IMR-90 (cell line): Measurements from ENCODE around the gene BPIFA3. TPM values are rescaled to one million over a fixed set of nuclear protein-coding genes. Genes with fewer than 3 reads are reported as not detected.

Experiments
- ATAC-seq: fragments of 200-7000 bp; cut with Tn5 transposase; 2 replicates; pipeline ENCODE4 v1.9.1; 2020; ENCODE audit warnings: low read depth, mild to moderate bottlenecking, moderate library complexity
- BruUV-seq: library from RNA; stranded (reverse); fragments of 400-500 nt; replicated peaks from 2 replicates; lab custom pipeline; 2021; lab: Mats Ljungman, UMichigan
- CTCF ChIA-PET: fragments of 300-600 bp; formaldehyde crosslinking; extraction: SDS; loops from one replicate; lab custom pipeline; 2021; ENCODE audit warnings: antibody characterized with exemption; lab: Yijun Ruan, JAX
- POLR2A ChIA-PET: fragments of 300-600 bp; sonication (Branson Sonifier 250); formaldehyde crosslinking; loops from one replicate; lab custom pipeline; 2022; ENCODE audit warnings: antibody characterized with exemption; ENCODE audit not compliant: unreplicated experiment; lab: Charles Lee
- DNase-seq: peaks from one replicate; pipeline ENCODE4 v3.0.0; 2013
- H2AFZ ChIP-seq: replicated peaks from 2 replicates; pipeline ENCODE3; 2013; ENCODE audit warnings: low read length, mild to moderate bottlenecking; ENCODE audit not compliant: poor library complexity
- H2AK5ac ChIP-seq: 2 replicates; pipeline ENCODE4 v1.6.1; 2013; ENCODE audit warnings: low read depth, low read length, inconsistent platforms
- H2AK9ac ChIP-seq: replicated peaks from 2 replicates; pipeline ENCODE3; 2013; ENCODE audit warnings: mild to moderate bottlenecking, low read depth, low read length, moderate library complexity; ENCODE audit not compliant: poor library complexity
- H2BK120ac ChIP-seq: 2 replicates; pipeline ENCODE4 v1.6.1; 2013; ENCODE audit warnings: low read depth, low read length, inconsistent platforms
- H2BK15ac ChIP-seq: 3 replicates; pipeline ENCODE4 v1.6.1; 2013; ENCODE audit warnings: low read depth, low read length, inconsistent platforms
- H2BK20ac ChIP-seq: 2 replicates; pipeline ENCODE4 v1.6.1; 2013; ENCODE audit warnings: low read depth, mild to moderate bottlenecking, inconsistent platforms, low read length, moderate library complexity
- H2BK5ac ChIP-seq: 2 replicates; pipeline ENCODE4 v1.6.1; 2013; ENCODE audit warnings: mild to moderate bottlenecking, low read depth, low read length, inconsistent platforms; ENCODE audit not compliant: poor library complexity, severe bottlenecking
- H3K14ac ChIP-seq: replicated peaks from 2 replicates; pipeline ENCODE4 v1.6.1; 2013; ENCODE audit warnings: low read depth, low read length, inconsistent platforms
- H3K18ac ChIP-seq: 2 replicates; pipeline ENCODE4 v1.6.1; 2013; ENCODE audit warnings: low read depth, low read length, control low read depth
- H3K23ac ChIP-seq: 2 replicates; pipeline ENCODE4 v1.6.1; 2013; ENCODE audit warnings: low read depth, low read length, inconsistent platforms
- H3K27ac ChIP-seq: 2 replicates; pipeline ENCODE4 v1.5.1; 2013; ENCODE audit warnings: mild to moderate bottlenecking, control low read depth, low read length; ENCODE audit not compliant: insufficient read depth
- H3K27me3 ChIP-seq: 2 replicates; pipeline ENCODE4 v1.6.1; 2013; ENCODE audit warnings: low read length; ENCODE audit not compliant: control insufficient read depth, insufficient read depth
- H3K36me3 ChIP-seq: 2 replicates; pipeline ENCODE4 v1.6.1; 2013; ENCODE audit warnings: low read length, mixed read lengths; ENCODE audit not compliant: control insufficient read depth, insufficient read depth
- H3K4ac ChIP-seq: 2 replicates; pipeline ENCODE4 v1.6.1; 2013; ENCODE audit warnings: low read depth, low read length, inconsistent platforms
- H3K4me1 ChIP-seq: 2 replicates; pipeline ENCODE4 v1.6.1; 2013; ENCODE audit warnings: low read length, mixed read lengths; ENCODE audit not compliant: control insufficient read depth, insufficient read depth
- H3K4me2 ChIP-seq: 2 replicates; pipeline ENCODE4 v1.6.1; 2013; ENCODE audit warnings: low read depth, mild to moderate bottlenecking, control low read depth, low read length, moderate library complexity
- H3K4me3 ChIP-seq: 2 replicates; pipeline ENCODE4 v1.5.1; 2013; ENCODE audit warnings: low read depth, mild to moderate bottlenecking, control low read depth, low read length, moderate library complexity; ENCODE audit not compliant: insufficient read depth
- H3K56ac ChIP-seq: 2 replicates; pipeline ENCODE4 v1.6.1; 2013; ENCODE audit warnings: low read length, inconsistent platforms; ENCODE audit not compliant: insufficient read depth; ENCODE audit errors: extremely low read depth
- H3K79me1 ChIP-seq, 2 experiments: 2 replicates each; pipeline ENCODE4 v1.6.1; 2013; ENCODE audit warnings: low read length in 2 of 2, inconsistent platforms in 1 of 2, low read depth in 1 of 2
- H3K9ac ChIP-seq: 2 replicates; pipeline ENCODE4 v1.6.1; 2013; ENCODE audit warnings: low read depth, low read length, control low read depth
- H3K9me1 ChIP-seq: 2 replicates; pipeline ENCODE4 v1.6.1; 2013; ENCODE audit warnings: low read length, inconsistent platforms; ENCODE audit not compliant: insufficient read depth
- H3K9me3 ChIP-seq: 2 replicates; pipeline ENCODE4 v1.6.1; 2013; ENCODE audit warnings: low read length; ENCODE audit not compliant: control insufficient read depth, insufficient read depth
- H4K20me1 ChIP-seq: 2 replicates; pipeline ENCODE4 v1.6.1; 2013; ENCODE audit warnings: low read length, inconsistent platforms; ENCODE audit not compliant: insufficient read depth
- H4K5ac ChIP-seq: 2 replicates; pipeline ENCODE4 v1.6.1; 2013; ENCODE audit warnings: mild to moderate bottlenecking, low read depth, low read length, control low read depth
- H4K8ac ChIP-seq, 2 experiments: 2 replicates each; pipeline ENCODE4 v1.6.1; 2013; ENCODE audit warnings: low read depth in 2 of 2, low read length in 2 of 2, control low read depth in 1 of 2, inconsistent platforms in 1 of 2
- H4K91ac ChIP-seq: 2 replicates; pipeline ENCODE4 v1.6.1; 2013; ENCODE audit warnings: low read depth, low read length, inconsistent platforms; ENCODE audit not compliant: insufficient read depth
- BHLHE40 ChIP-seq: fragments of 150-350 bp; IDR thresholded peaks from 2 replicates; pipeline ENCODE4 v1.6.1; 2016; ENCODE audit warnings: mild to moderate bottlenecking, low read depth, low read length
- CEBPB ChIP-seq: IDR thresholded peaks from 2 replicates; pipeline ENCODE4 v1.6.1; 2012; ENCODE audit warnings: low read depth, low read length, improper control_type of control experiment
- CHD1 ChIP-seq: IDR thresholded peaks from 2 replicates; pipeline ENCODE4 v1.6.1; 2012; ENCODE audit warnings: low read depth, low read length, improper control_type of control experiment
- FOS ChIP-seq: fragments of 150-350 bp; IDR thresholded peaks from 2 replicates; pipeline ENCODE4 v1.6.1; 2016; ENCODE audit warnings: low read depth, low read length
- MAFK ChIP-seq: IDR thresholded peaks from 2 replicates; pipeline ENCODE4 v1.6.1; 2012; ENCODE audit warnings: low read depth, low read length, improper control_type of control experiment
- MAZ ChIP-seq: IDR thresholded peaks from 2 replicates; pipeline ENCODE4 v1.6.1; 2012; ENCODE audit warnings: low read depth, mild to moderate bottlenecking, low read length, improper control_type of control experiment, moderate library complexity, borderline replicate concordance
- MXI1 ChIP-seq: IDR thresholded peaks from 2 replicates; pipeline ENCODE4 v1.6.1; 2012; ENCODE audit warnings: low read depth, mild to moderate bottlenecking, low read length, moderate library complexity, borderline replicate concordance
- NFE2L2 ChIP-seq: fragments of 150-350 bp; IDR thresholded peaks from 2 replicates; pipeline ENCODE4 v1.6.1; 2016; ENCODE audit warnings: low read depth, mild to moderate bottlenecking, low read length
- POLR2A ChIP-seq: IDR thresholded peaks from 2 replicates; pipeline ENCODE4 v1.6.1; 2012; ENCODE audit warnings: mild to moderate bottlenecking, low read depth, low read length
- RAD21 ChIP-seq: IDR thresholded peaks from 2 replicates; pipeline ENCODE4 v1.6.1; 2012; ENCODE audit warnings: low read length, improper control_type of control experiment
- RCOR1 ChIP-seq: IDR thresholded peaks from 2 replicates; pipeline ENCODE4 v1.6.1; 2012; ENCODE audit warnings: mild to moderate bottlenecking, low read length, improper control_type of control experiment; ENCODE audit not compliant: insufficient replicate concordance
- RFX5 ChIP-seq: IDR thresholded peaks from 2 replicates; pipeline ENCODE4 v1.8.0; 2012; ENCODE audit warnings: low read depth, mild to moderate bottlenecking, low read length, moderate library complexity
- SMC3 ChIP-seq: fragments of 150-350 bp; IDR thresholded peaks from 2 replicates; pipeline ENCODE4 v1.6.1; 2016; ENCODE audit warnings: low read depth, mild to moderate bottlenecking, antibody characterized with exemption, low read length, moderate library complexity
- WGBS, 2 experiments: methylation state at CpG; one replicate each; pipeline versions ENCODE4 v1.1.5 to v1.1.7; 2013; ENCODE audit warnings: missing lambda C conversion rate in 2 of 2; ENCODE audit not compliant: insufficient read length in 1 of 2; ENCODE audit errors: extremely low coverage in 2 of 2; 5-methylcytosine and 5-hydroxymethylcytosine counted together
- dilution Hi-C: fragments of 300-500 bp; cut with HindIII; formaldehyde crosslinking; loops from one replicate; pipeline ENCODE4 v1.14.3; 2018; ENCODE audit warnings: low sequenced_read_pairs; ENCODE audit not compliant: unreplicated experiment
- in situ Hi-C: fragments of 300-500 bp; cut with MboI; formaldehyde crosslinking; loops from 3 replicates; pipeline ENCODE4 v1.14.3; 2019; ENCODE audit warnings: low sequenced_read_pairs, inconsistent platforms, mixed read lengths
- intact Hi-C: fragments of 100-400 bp; cut with micrococcal nuclease; formaldehyde crosslinking; loops from 2 replicates; pipeline ENCODE4 v1.10.0; 2022
- polyA plus RNA-seq, 3 experiments: library from polyadenylated mRNA; depleted of rRNA; stranded (reverse); fragments of >200 nt; gene quantifications; 2 replicates each; pipeline ENCODE4 v1.2.3, GENCODE V29; 2012; ENCODE audit warnings: low replicate concordance in 1 of 3
- total RNA-seq: library from RNA; depleted of rRNA; stranded (reverse); fragments of >200 nt; gene quantifications from 2 replicates; pipeline ENCODE4 v1.2.3, GENCODE V29; 2012
- TF ChIP-seq, protein P1 (sequence below): fragments of 150-350 bp; IDR thresholded peaks from 2 replicates; pipeline ENCODE4 v1.6.1; 2016; ENCODE audit warnings: low read depth, mild to moderate bottlenecking, low read length, moderate library complexity, borderline replicate concordance
- TF ChIP-seq, protein P2 (sequence below): conservative IDR thresholded peaks from 2 replicates; pipeline ENCODE4 v1.5.1; 2012; ENCODE audit warnings: mild to moderate bottlenecking, low read depth, low read length, improper control_type of control experiment
- TF ChIP-seq, protein P3 (sequence below): fragments of 150-350 bp; IDR thresholded peaks from 2 replicates; pipeline ENCODE4 v1.6.1; 2017; ENCODE audit warnings: mild to moderate bottlenecking, antibody characterized with exemption, low read length, low read depth

The BPIFA3 gene
- total and polyA plus RNA-seq, 2 of the 4 experiments (the other 2 are of a cell fraction): not detected

- no peak overlapping the region for H4K91ac ChIP-seq
- CTCF ChIA-PET: no interaction called here
- POLR2A ChIA-PET: no interaction called here
- intact Hi-C loops: no loop called here
- TF ChIP-seq, protein P1, sequence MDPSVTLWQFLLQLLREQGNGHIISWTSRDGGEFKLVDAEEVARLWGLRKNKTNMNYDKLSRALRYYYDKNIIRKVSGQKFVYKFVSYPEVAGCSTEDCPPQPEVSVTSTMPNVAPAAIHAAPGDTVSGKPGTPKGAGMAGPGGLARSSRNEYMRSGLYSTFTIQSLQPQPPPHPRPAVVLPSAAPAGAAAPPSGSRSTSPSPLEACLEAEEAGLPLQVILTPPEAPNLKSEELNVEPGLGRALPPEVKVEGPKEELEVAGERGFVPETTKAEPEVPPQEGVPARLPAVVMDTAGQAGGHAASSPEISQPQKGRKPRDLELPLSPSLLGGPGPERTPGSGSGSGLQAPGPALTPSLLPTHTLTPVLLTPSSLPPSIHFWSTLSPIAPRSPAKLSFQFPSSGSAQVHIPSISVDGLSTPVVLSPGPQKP: no peak
- TF ChIP-seq RAD21 (no peak), MXI1 (no peak), CHD1 (no peak), FOS (no peak), MAFK (no peak), SMC3 (no peak), CEBPB (no peak), BHLHE40 (no peak), MAZ (no peak), POLR2A (no peak), RFX5 (no peak), RCOR1 (no peak), NFE2L2 (no peak)
- TF ChIP-seq, protein P2, sequence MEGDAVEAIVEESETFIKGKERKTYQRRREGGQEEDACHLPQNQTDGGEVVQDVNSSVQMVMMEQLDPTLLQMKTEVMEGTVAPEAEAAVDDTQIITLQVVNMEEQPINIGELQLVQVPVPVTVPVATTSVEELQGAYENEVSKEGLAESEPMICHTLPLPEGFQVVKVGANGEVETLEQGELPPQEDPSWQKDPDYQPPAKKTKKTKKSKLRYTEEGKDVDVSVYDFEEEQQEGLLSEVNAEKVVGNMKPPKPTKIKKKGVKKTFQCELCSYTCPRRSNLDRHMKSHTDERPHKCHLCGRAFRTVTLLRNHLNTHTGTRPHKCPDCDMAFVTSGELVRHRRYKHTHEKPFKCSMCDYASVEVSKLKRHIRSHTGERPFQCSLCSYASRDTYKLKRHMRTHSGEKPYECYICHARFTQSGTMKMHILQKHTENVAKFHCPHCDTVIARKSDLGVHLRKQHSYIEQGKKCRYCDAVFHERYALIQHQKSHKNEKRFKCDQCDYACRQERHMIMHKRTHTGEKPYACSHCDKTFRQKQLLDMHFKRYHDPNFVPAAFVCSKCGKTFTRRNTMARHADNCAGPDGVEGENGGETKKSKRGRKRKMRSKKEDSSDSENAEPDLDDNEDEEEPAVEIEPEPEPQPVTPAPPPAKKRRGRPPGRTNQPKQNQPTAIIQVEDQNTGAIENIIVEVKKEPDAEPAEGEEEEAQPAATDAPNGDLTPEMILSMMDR: no peak
- TF ChIP-seq, protein P3, sequence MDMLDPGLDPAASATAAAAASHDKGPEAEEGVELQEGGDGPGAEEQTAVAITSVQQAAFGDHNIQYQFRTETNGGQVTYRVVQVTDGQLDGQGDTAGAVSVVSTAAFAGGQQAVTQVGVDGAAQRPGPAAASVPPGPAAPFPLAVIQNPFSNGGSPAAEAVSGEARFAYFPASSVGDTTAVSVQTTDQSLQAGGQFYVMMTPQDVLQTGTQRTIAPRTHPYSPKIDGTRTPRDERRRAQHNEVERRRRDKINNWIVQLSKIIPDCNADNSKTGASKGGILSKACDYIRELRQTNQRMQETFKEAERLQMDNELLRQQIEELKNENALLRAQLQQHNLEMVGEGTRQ: no peak
- H3K4me1 ChIP-seq: no peaks in the 10 kb centered on the region
- no peaks in the 10 kb centered on the region for H3K9me1 ChIP-seq
- H3K36me3 ChIP-seq: no peaks in the 10 kb centered on the region
- H3K23ac ChIP-seq: no peak overlapping the region
- H3K9me3 ChIP-seq: no peaks in the 10 kb centered on the region
- no peak overlapping the region for H3K4ac ChIP-seq
- H3K14ac ChIP-seq: no peak overlapping the region
- H2BK5ac ChIP-seq: no peak overlapping the region
- no peak overlapping the region for H2BK20ac ChIP-seq
- no peak overlapping the region for H2BK15ac ChIP-seq
- no peak overlapping the region for H3K27ac ChIP-seq
- H4K5ac ChIP-seq: no peak overlapping the region
- no peaks in the 10 kb centered on the region for H4K20me1 ChIP-seq
- dilution Hi-C loops: no loop called here
- no peak overlapping the region for H2AK5ac ChIP-seq
- H3K4me3 ChIP-seq: no peak overlapping the region
- H3K18ac ChIP-seq: no peak overlapping the region
- H2AFZ ChIP-seq: no peak overlapping the region
- H2AK9ac ChIP-seq: no peak overlapping the region
- H2BK120ac ChIP-seq: no peak overlapping the region
- H3K56ac ChIP-seq: no peak overlapping the region
- in situ Hi-C loops: no loop called here
- H3K27me3 ChIP-seq: peaks cover 2% of the 10 kb centered on the region
- H4K8ac ChIP-seq: no peak overlapping the region
- H3K9ac ChIP-seq: no peak overlapping the region
- no peak overlapping the region for H3K4me2 ChIP-seq
- ATAC-seq (no peak), DNase-seq (no peak)
- WGBS, 2 experiments: no CpG with 5 or more reads among the region's 1 CpG
- BruUV-seq: no TSS peak
- H3K79me1 ChIP-seq: no peaks in the 10 kb centered on the region
These were observed 22.3 kb downstream of the BPIFA3 start for GRCh38 chr20:33239418-33239817.
